M059J (cell line): ENCODE data around the gene GLOD5. TPM values are rescaled to one million over a fixed set of nuclear protein-coding genes. Genes with fewer than 3 reads are reported as not detected.
"Not testable (repeated sequence)": the region's sequence is repeated elsewhere in the genome, so short reads cannot be mapped to it uniquely, and the experiment has no call there.

Experiments used
- DNase-seq: peaks from one replicate; pipeline ENCODE4 v3.0.0-alpha.2; 2012; ENCODE audit warnings: low read depth
- total RNA-seq: library from RNA; depleted of rRNA; stranded (reverse); fragments of >200 nt; shearing (Covaris generic); gene quantifications from 2 replicates; pipeline ENCODE4 v1.2.3, GENCODE V29; 2014

The GLOD5 gene
- total RNA-seq, 1 experiment from 2014 or later: not detected

DNA sequence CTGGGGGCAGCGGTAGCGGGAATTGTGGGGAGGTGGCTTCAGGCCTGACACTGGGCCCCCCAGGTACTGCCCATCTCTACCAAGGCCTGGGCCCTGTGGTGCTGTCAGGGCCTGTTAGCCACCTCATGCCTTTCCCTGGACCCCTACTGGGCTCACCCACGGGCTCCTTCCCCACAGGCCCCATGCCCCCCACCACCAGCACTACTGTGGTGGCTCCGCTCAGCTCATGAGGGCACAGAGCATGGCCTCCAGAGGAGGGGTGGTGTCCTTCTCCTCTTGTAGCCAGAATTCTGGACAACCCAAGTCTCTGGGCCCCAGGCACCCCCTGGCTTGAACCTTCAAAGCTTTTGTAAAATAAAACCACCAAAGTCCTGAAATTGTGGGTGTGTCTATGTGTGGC, 32.4 kb downstream of the GLOD5 start:
- no peak for DNase-seq

DNA sequence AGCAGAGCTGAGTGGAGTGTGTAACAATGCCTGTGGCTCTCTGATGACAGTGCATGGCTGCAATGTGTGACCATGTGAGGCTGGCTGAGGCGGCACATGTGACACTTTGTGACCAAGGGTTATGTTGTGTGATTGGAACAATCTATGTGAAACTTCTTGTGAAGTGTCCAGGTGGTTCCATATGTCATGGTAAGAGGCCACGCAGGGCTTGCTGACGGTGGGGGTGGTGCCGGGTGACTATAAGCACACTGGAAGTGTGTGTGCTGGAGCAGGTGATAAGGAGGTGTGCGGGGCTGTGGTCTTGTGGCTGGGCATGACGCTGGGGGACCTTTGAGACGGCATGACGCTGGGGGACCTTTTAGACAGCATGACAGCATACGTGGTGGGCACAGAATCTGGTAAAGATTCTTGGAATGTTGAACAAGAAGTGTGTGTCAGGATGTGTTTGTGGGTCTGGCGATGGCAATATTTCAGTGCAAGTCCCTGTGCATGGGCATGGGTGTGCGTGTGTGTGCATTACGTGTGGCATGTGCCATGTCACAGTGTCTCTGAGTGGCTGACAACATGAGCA, 32.9 kb downstream of the GLOD5 start:
- DNase-seq: no peak

DNA sequence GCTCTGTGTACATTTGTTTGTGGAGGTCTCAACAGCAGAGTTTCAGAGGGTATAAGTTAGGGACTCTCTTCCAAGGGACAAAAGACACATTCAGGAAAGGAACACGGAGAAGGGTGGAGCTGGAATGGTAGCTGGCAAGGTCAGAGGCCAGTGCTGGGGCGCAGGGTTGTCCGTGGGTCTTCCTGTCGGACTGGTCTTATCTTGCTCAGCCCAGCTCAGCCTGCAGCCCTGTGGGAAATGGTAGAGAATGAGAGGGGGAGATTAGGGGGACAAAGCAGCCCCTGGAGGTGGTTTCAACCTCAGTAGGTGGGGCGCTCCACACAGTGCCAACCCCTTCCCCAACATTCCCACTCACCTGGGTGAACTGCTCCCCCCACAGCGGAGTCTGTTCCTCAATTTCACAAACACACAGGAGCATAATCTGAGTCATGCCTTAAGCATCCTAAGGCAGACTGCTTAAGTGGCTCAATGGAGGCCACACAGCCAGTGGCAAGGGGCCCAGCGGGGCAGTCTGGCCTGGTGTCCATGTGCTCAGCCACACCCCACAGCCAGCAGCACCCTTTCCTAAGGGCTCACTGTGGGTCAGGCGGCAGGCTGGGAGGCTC, 33.5 kb downstream of the GLOD5 start:
- peak; percentile 80 for DNase-seq

- DNase-seq: no peak
Observed at GRCh38 chrX:48798318-48798717, 36.8 kb downstream of the GLOD5 start.

DNA sequence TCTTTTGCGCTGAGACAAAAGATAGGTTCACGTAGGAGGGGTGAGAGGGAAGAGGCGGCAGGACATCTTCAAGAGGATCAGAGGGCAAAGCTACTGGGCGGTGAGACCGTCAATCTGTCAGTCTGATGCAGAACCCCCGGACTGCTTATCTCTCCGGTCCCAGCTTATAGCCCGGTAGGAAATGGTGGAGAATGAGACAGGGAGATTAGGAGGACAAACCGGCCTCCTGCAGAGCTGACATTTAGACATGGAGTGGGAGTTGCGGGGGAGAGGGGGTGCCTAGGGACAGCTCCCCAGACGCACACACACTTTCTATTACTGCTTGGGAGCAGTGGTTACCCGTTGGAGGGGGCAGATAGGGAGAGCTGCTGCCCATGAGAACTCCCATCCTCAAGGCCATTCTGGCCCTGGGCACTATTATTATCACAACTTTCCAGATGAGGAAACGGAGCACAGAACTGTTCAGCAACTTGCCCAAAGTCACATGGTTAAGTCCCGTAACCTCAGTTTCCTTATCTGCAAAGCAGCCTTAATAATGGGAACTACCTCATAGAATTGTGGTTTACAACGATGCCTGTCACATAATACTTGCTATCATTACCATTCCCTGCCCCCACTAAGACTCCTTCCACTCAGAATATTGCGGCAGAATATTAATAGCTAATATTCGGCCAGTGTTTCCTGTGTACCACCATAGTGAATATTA, 39.2 kb downstream of the GLOD5 start:
- no peak for DNase-seq

DNA sequence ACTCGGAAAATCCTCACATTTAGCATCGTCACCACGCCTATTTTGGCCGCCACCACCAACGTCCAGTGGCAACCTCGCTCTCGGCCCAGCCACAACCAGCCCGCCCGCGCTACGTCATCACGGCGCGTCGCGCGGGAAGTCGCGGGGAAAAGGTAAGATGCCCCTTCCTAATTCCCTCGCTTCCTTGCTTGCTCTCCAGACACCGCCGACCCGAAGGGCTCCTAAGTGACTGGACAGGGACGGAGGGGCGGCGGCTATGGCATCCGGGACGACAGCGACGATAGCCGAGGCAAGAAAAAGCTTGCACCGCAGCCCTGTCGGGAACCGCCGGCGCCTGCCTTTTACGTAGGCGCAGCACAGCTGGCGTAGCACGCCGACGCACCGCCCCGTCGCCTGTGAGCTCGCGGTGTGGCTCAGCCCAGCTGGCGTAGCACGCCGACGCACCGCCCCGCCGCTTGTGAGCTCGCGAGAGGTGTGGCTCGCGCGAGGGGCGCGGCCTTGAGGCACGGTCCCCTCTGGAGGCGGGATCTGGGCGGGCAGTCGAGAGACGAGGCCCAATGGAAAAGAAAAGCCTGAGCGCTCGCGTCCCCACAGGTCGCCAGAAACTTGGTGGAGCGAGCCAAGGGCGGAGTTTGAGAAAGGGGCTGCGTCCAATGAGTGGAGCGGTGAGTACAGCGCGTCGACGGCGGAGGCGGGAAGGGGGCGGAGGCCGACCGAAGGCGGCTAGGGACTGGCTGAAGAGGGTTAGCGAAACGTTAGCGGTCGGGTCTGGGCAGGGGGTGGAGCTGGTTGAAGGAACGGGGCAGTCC, 39.9 kb downstream of the GLOD5 start, which contains the start of gene HDAC6:
HDAC6 (plus strand) TSS at position 788 of the 809 bp plus-strand sequence. CDS start 626 bp downstream, outside the sequence.
- peak; percentile 99 for DNase-seq

- DNase-seq: peak; percentile 91
Observed at GRCh38 chrX:48802089-48802904, 40.8 kb downstream of the GLOD5 start.

GRCh38 chrX:48802905-48803200, 41.3 kb downstream of the GLOD5 start:
- DNase-seq: no peak

GRCh38 chrX:48806081-48806480, 44.5 kb downstream of the GLOD5 start:
- no peak for DNase-seq

GRCh38 chrX:48813644-48814043, 52.1 kb downstream of the GLOD5 start:
- no peak for DNase-seq

GRCh38 chrX:48814722-48815121, 53.2 kb downstream of the GLOD5 start:
- DNase-seq: no peak

DNA sequence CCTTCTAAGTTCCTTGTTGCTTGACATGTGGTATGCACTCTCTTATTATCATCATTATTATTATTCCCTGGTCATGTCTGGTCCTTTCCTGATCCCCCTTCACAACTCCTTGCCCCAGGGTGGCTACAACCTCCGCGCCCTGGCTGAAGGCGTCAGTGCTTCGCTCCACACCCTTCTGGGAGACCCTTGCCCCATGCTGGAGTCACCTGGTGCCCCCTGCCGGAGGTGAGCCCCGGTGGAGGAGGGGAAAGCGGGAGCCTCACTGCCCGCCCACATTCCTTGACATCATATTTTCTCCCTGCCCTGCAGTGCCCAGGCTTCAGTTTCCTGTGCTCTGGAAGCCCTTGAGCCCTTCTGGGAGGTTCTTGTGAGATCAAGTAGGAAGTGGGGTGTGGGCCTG, 53.7 kb downstream of the GLOD5 start:
- no peak for DNase-seq

- no peak for DNase-seq
Observed at GRCh38 chrX:48816014-48816810, 54.7 kb downstream of the GLOD5 start.

- no peak for DNase-seq
Observed at GRCh38 chrX:48818098-48818497, 56.6 kb downstream of the GLOD5 start.

GRCh38 chrX:48818866-48819265, 57.3 kb downstream of the GLOD5 start:
- DNase-seq: no peak

GRCh38 chrX:48819394-48819793, 57.8 kb downstream of the GLOD5 start:
- not testable (repeated sequence) for DNase-seq

DNA sequence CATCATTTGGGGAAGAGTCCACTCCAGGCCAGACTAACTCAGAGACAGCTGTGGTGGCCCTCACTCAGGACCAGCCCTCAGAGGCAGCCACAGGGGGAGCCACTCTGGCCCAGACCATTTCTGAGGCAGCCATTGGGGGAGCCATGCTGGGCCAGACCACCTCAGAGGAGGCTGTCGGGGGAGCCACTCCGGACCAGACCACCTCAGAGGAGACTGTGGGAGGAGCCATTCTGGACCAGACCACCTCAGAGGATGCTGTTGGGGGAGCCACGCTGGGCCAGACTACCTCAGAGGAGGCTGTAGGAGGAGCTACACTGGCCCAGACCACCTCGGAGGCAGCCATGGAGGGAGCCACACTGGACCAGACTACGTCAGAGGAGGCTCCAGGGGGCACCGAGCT, 61.5 kb downstream of the GLOD5 start:
- no peak for DNase-seq
